GM12878 (cell line): Measurements from ENCODE around the gene MAP1S. TPM values are rescaled to one million over a fixed set of nuclear protein-coding genes. Genes with fewer than 3 reads are reported as not detected.
A peak's percentile ranks its signal among the peaks of the same experiment; 100 is the strongest.

Source experiments
- ATAC-seq: fragments of 200-7000 bp; cut with Tn5 transposase; 3 replicates; pipeline ENCODE4 v1.9.1; 2020; ENCODE audit warnings: mild to moderate bottlenecking, moderate library complexity
- BruUV-seq: library from RNA; stranded (reverse); fragments of 400-500 nt; replicated peaks from 2 replicates; lab custom pipeline; 2021; lab: Mats Ljungman, UMichigan
- CTCF ChIA-PET: fragments of 300-600 bp; sonication (Branson Sonifier 250); formaldehyde crosslinking; extraction: SDS; loops from one replicate; lab custom pipeline; 2021; ENCODE audit warnings: inconsistent platforms; lab: Yijun Ruan, JAX
- POLR2A ChIA-PET: fragments of 350-600 bp; formaldehyde crosslinking; extraction: SDS; loops from one replicate; lab custom pipeline; 2021; ENCODE audit warnings: inconsistent platforms; lab: Charles Lee
- RAD21 ChIA-PET: fragments of 300-600 bp; sonication (Branson Sonifier 250); formaldehyde crosslinking; loops from one replicate; lab custom pipeline; 2023; ENCODE audit warnings: antibody characterized with exemption; ENCODE audit not compliant: unreplicated experiment; lab: Charles Lee
- SMC1A ChIA-PET: fragments of 300-600 bp; sonication (Branson Sonifier 250); formaldehyde crosslinking; loops from one replicate; lab custom pipeline; 2023; ENCODE audit not compliant: unreplicated experiment, uncharacterized antibody; lab: Charles Lee
- DNase-seq: peaks from one replicate; pipeline ENCODE4 v3.0.0-alpha.2; 2011; ENCODE audit warnings: low read depth, low spot score
- FAIRE-seq: peaks from 3 replicates; lab custom pipeline; 2011; peaks lifted over from hg19 to GRCh38; lab: Jason Lieb, UNC
- H2AFZ ChIP-seq: 2 replicates; pipeline ENCODE4 v1.6.0; 2011; ENCODE audit warnings: low read depth, low read length, control low read depth; ENCODE audit not compliant: control insufficient read depth
- H3K27ac ChIP-seq: 2 replicates; pipeline ENCODE4 v1.5.1; 2011; ENCODE audit warnings: control low read depth; ENCODE audit not compliant: control insufficient read depth, insufficient read depth
- H3K27me3 ChIP-seq, 2 experiments: replicated peaks in 1 of 2; 2 replicates each; pipeline versions ENCODE4 v1.6.0 to v1.6.1; 2011; ENCODE audit warnings: low read length in 1 of 2; ENCODE audit not compliant: control insufficient read depth in 2 of 2, insufficient read depth in 2 of 2
- H3K36me3 ChIP-seq, 2 experiments: 2 replicates each; pipeline ENCODE4 v1.5.1; 2011; ENCODE audit warnings: low read length in 1 of 2; ENCODE audit not compliant: control insufficient read depth in 2 of 2, insufficient read depth in 2 of 2
- H3K4me1 ChIP-seq: 2 replicates; pipeline ENCODE4 v1.6.1; 2011; ENCODE audit warnings: mild to moderate bottlenecking, low read length, moderate library complexity, mixed read lengths; ENCODE audit not compliant: control insufficient read depth, insufficient read depth
- H3K4me2 ChIP-seq: 2 replicates; pipeline ENCODE4 v1.6.0; 2011; ENCODE audit warnings: control low read depth; ENCODE audit not compliant: control insufficient read depth, insufficient read depth
- H3K4me3 ChIP-seq: fragments of 200-600 bp; sonication (generic); 2 replicates; pipeline ENCODE4 v1.5.1; 2016
- H3K79me2 ChIP-seq: 2 replicates; pipeline ENCODE4 v1.6.0; 2011; ENCODE audit warnings: low read length; ENCODE audit not compliant: control insufficient read depth, insufficient read depth
- H3K9ac ChIP-seq: 2 replicates; pipeline ENCODE4 v1.8.0; 2011; ENCODE audit warnings: low read length, control low read depth, mixed read lengths; ENCODE audit not compliant: control insufficient read depth, insufficient read depth
- H3K9me3 ChIP-seq: replicated peaks from 3 replicates; pipeline ENCODE4 v1.5.1; 2011; ENCODE audit warnings: mild to moderate bottlenecking, low read length; ENCODE audit not compliant: control insufficient read depth, insufficient read depth
- H4K20me1 ChIP-seq: 2 replicates; pipeline ENCODE4 v1.6.0; 2011; ENCODE audit not compliant: control insufficient read depth, insufficient read depth
- BHLHE40 ChIP-seq, 2 experiments: fragments of 450-650 bp in 1 of 2; IDR thresholded peaks; 2 replicates each; pipeline ENCODE4 v1.6.1; 2011 to 2017; ENCODE audit warnings: low read depth in 2 of 2, borderline replicate concordance in 1 of 2, improper control_type of control experiment in 1 of 2, low read length in 1 of 2, mild to moderate bottlenecking in 1 of 2
- CHD2 ChIP-seq: IDR thresholded peaks from 2 replicates; pipeline ENCODE4 v1.6.1; 2011; ENCODE audit warnings: low read depth, low read length, improper control_type of control experiment, borderline replicate concordance
- CREB1 ChIP-seq: IDR thresholded peaks from 2 replicates; pipeline ENCODE4 v1.6.1; 2012; ENCODE audit warnings: low read depth, mild to moderate bottlenecking, inconsistent platforms
- ETV6 ChIP-seq, 2 experiments: fragments of 450-650 bp in 1 of 2; IDR thresholded peaks in 1 of 2; conservative IDR thresholded peaks in 1 of 2; 2 replicates each; pipeline ENCODE4 v1.6.1; 2014; ENCODE audit warnings: antibody characterized with exemption in 1 of 2, borderline replicate concordance in 1 of 2, low read depth in 1 of 2, mild to moderate bottlenecking in 1 of 2, moderate library complexity in 1 of 2
- NR2C1 ChIP-seq: fragments of 450-650 bp; IDR thresholded peaks from 2 replicates; pipeline ENCODE4 v1.6.1; 2017; ENCODE audit warnings: antibody characterized with exemption, mild to moderate bottlenecking, moderate library complexity
- WGBS: methylation state at CpG from one replicate; pipeline ENCODE4 v1.1.6; 2016; ENCODE audit warnings: low lambda C conversion rate; ENCODE audit not compliant: insufficient replicate concordance, insufficient coverage; ENCODE audit errors: missing lambda C conversion rate; 5-methylcytosine and 5-hydroxymethylcytosine counted together
- in situ Hi-C: fragments of 300-500 bp; cut with MboI; formaldehyde crosslinking; loops from 9 replicates; pipeline ENCODE4 v1.14.3; 2018; ENCODE audit warnings: mixed read lengths
- intact Hi-C: fragments of 100-400 bp; cut with micrococcal nuclease; formaldehyde crosslinking; loops from one replicate; pipeline ENCODE4 v1.14.2; 2022; ENCODE audit not compliant: unreplicated experiment
- polyA plus RNA-seq, 11 experiments: library from polyadenylated mRNA; depleted of rRNA in 4 of 11; unstranded in 6 of 11; stranded (reverse) in 5 of 11; fragments of >200 nt; fragmentation: Nextera tagmentation in 4 of 11; fragmentation: Illumina TruSeq in 1 of 11; extraction: Ambion mirVana in 4 of 11; extraction: Trizol in 1 of 11; gene quantifications; 1 replicate in 1 of 11; 2 replicates in 10 of 11; pipeline versions ENCODE4 v1.2.1 to v1.2.3, GENCODE V29; 2011 to 2016; ENCODE audit warnings: inconsistent platforms in 2 of 11, missing spikeins in 2 of 11, low read depth in 1 of 11
- total RNA-seq, 4 experiments: library from RNA; depleted of rRNA in 3 of 4; stranded (reverse); fragments of >200 nt in 3 of 4; fragmentation: Illumina TruSeq in 1 of 4; extraction: Trizol in 1 of 4; gene quantifications; 2 replicates each; pipeline versions ENCODE4 v1.2.1 to v1.2.3, GENCODE V29; 2013 to 2021
- TF ChIP-seq, protein P1 (sequence below): fragments of 450-650 bp; conservative IDR thresholded peaks from 2 replicates; pipeline ENCODE4 v1.6.1; 2017; ENCODE audit warnings: mild to moderate bottlenecking, moderate library complexity
- TF ChIP-seq, protein P2 (sequence below): IDR thresholded peaks from 2 replicates; pipeline ENCODE4 v1.6.1; 2011; ENCODE audit warnings: low read depth, low read length, improper control_type of control experiment, borderline replicate concordance
- TF ChIP-seq, protein P3 (sequence below), 3 experiments: IDR thresholded peaks in 2 of 3; conservative IDR thresholded peaks in 1 of 3; 2 replicates each; pipeline ENCODE4 v1.5.1; 2011; ENCODE audit warnings: low read depth in 3 of 3, low read length in 3 of 3, mild to moderate bottlenecking in 3 of 3, control low read depth in 2 of 3, moderate library complexity in 2 of 3, inconsistent platforms in 1 of 3, mixed read lengths in 1 of 3; ENCODE audit not compliant: control insufficient read depth in 2 of 3, insufficient read depth in 1 of 3; ENCODE audit errors: extremely low read depth in 1 of 3

MAP1S gene
- total and polyA plus RNA-seq, 10 of the 15 experiments (the other 5 are each of a cell fraction or from before 2014, with no cell fraction given), result 2.1 to 63.9 (median 15.0) TPM

DNA sequence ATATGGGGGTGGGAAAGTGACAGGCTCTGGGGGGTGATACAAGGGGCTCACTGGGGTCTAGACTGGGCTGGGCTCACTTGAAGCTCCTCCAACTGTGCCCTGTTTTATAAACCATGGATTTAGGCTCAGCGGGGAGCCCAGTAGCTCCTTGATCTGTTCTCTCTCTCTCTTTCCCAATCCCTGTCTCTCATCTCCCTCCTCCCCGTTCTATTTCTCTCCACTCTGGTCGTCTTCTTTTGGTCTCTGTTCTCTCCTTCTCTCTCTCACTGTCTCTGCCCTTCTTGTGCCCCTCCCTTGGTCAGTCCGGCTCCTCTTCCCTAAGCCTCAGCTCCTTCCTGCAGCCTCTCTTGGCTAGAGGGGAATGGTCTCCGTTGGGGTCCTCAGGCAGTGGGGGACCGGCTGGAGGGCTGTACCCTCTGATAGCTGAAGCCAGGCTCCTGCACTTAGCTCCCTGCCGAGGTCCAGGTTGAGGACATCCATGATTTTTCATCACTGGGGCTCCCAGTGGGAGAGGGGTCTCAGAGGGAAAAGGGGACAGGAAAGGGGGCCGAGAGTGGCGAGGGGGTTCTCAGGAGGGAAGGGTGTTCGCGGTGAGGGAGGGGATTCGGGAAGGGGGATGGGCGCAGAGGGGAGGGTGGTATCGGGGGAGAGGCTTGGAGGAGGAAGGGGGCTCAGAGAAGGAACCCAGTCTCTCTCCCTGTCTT, 39.6 kb upstream of the MAP1S start:
- intact Hi-C loops (no loop called here), in situ Hi-C loops (no loop called here)
- SMC1A ChIA-PET, result no interaction called here
- FAIRE-seq (peak; percentile 61), DNase-seq (no peak), ATAC-seq (no peak)
- Histone ChIP-seq H3K4me2 (peak overlapping the region; percentile 17), H3K4me3 (no peak overlapping the region; the same call in 1 of the 2 replicates), H2AFZ (peak overlapping the region; percentile 7; the same call in 1 of the 2 replicates), H3K36me3 (no peaks in the 10 kb centered on the region), H3K9ac (peak overlapping the region; percentile 27; the same call in 1 of the 2 replicates), H4K20me1 (no peaks in the 10 kb centered on the region), H3K9me3 (no peaks in the 10 kb centered on the region), H3K79me2 (no peaks in the 10 kb centered on the region), H3K27ac (no peak overlapping the region), H3K4me1 (peaks cover 5% of the 10 kb centered on the region; the same call in 1 of the 2 replicates), H3K27me3 (peaks cover 0 to 5% of the 10 kb centered on the region in 2 experiments; a peak in 2 of 4 replicates)
- POLR2A ChIA-PET, result no interaction called here
- CTCF ChIA-PET, result interaction anchor here (1.0 to 1.6 kb wide), 2 partner anchors 39 to 180 kb away, joined by 3 to 6 read pairs; partner anchors contain the start of genes MAP1S and RPL18A
- TF ChIP-seq, protein P1, sequence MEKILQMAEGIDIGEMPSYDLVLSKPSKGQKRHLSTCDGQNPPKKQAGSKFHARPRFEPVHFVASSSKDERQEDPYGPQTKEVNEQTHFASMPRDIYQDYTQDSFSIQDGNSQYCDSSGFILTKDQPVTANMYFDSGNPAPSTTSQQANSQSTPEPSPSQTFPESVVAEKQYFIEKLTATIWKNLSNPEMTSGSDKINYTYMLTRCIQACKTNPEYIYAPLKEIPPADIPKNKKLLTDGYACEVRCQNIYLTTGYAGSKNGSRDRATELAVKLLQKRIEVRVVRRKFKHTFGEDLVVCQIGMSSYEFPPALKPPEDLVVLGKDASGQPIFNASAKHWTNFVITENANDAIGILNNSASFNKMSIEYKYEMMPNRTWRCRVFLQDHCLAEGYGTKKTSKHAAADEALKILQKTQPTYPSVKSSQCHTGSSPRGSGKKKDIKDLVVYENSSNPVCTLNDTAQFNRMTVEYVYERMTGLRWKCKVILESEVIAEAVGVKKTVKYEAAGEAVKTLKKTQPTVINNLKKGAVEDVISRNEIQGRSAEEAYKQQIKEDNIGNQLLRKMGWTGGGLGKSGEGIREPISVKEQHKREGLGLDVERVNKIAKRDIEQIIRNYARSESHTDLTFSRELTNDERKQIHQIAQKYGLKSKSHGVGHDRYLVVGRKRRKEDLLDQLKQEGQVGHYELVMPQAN, result no peak
- RAD21 ChIA-PET, result no interaction called here
- no TSS peak for BruUV-seq
- 26% methylated on average over 9 of the region's 14 CpGs for WGBS

DNA sequence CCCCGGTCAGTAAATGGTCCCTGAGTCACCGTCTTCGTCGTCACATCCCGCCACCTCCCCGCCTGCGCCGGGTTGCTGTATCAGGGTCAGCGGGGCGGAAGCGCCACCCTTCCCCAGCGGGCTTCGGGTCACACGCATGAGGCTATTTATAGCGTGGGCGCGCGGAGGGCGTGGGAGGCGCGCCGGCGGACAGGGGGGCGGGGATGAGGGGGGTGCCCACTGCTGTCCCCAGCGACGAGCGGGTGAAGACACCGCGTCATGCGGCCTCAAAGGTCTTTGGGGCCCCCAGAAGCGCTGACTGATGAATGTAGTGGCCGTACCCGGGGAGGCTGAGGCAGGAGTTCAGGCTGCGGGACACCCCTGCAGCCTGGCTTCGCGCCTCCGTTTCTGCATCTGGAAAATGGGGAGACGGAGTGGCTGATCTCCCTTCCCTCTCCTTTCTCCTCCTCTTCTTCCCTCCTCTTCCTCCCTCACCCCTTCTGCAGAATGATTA, 39.0 kb upstream of the MAP1S start:
- 2% methylated on average over 33 of the region's 38 CpGs for WGBS
- POLR2A ChIA-PET, result interaction anchor here (0.6 kb wide), 1 partner anchor 335 kb away, joined by 4 read pairs; no protein-coding TSS in a partner anchor
- no peak for FAIRE-seq
- Histone ChIP-seq H3K4me1 (peaks cover 5% of the 10 kb centered on the region; the same call in 1 of the 2 replicates), H3K36me3 (no peaks in the 10 kb centered on the region), H3K79me2 (no peaks in the 10 kb centered on the region), H3K27ac (no peak overlapping the region), H3K9me3 (no peaks in the 10 kb centered on the region), H3K4me3 (no peak overlapping the region; the same call in 1 of the 2 replicates), H3K4me2 (peak overlapping the region; percentile 17), H2AFZ (no peak overlapping the region; the same call in 1 of the 2 replicates), H3K27me3 (peaks cover 0 to 5% of the 10 kb centered on the region in 2 experiments; a peak in 3 of 4 replicates), H4K20me1 (no peaks in the 10 kb centered on the region), H3K9ac (no peak overlapping the region)
- RAD21 ChIA-PET, result interaction anchor here (0.6 kb wide), 1 partner anchor 210 kb away, joined by 3 read pairs; the partner anchor contains the start of gene SLC27A1
- in situ Hi-C loops, result no loop called here
- intact Hi-C loops, result no loop called here
- CTCF ChIA-PET, result no interaction called here
- ATAC-seq, result peak; percentile 96
- peak; percentile 27 for DNase-seq
- no TSS peak for BruUV-seq
- SMC1A ChIA-PET, result no interaction called here
- TF ChIP-seq NR2C1, result peak; percentile 50; the same call in 1 of the 2 replicates
- peak; percentile 59 to 74; a peak in 3 of 4 replicates for TF ChIP-seq BHLHE40 (IDR thresholded peaks at IDR 0.05; ENCODE audit: borderline replicate concordance in 1 of 2, low read depth in 2 of 2, low read length in 1 of 2)
- TF ChIP-seq, protein P2, sequence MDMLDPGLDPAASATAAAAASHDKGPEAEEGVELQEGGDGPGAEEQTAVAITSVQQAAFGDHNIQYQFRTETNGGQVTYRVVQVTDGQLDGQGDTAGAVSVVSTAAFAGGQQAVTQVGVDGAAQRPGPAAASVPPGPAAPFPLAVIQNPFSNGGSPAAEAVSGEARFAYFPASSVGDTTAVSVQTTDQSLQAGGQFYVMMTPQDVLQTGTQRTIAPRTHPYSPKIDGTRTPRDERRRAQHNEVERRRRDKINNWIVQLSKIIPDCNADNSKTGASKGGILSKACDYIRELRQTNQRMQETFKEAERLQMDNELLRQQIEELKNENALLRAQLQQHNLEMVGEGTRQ, result no peak
- TF ChIP-seq CHD2, result 0 out of 2 replicates have a peak, but pooled peaks have one; percentile 30
- TF ChIP-seq, protein P3, sequence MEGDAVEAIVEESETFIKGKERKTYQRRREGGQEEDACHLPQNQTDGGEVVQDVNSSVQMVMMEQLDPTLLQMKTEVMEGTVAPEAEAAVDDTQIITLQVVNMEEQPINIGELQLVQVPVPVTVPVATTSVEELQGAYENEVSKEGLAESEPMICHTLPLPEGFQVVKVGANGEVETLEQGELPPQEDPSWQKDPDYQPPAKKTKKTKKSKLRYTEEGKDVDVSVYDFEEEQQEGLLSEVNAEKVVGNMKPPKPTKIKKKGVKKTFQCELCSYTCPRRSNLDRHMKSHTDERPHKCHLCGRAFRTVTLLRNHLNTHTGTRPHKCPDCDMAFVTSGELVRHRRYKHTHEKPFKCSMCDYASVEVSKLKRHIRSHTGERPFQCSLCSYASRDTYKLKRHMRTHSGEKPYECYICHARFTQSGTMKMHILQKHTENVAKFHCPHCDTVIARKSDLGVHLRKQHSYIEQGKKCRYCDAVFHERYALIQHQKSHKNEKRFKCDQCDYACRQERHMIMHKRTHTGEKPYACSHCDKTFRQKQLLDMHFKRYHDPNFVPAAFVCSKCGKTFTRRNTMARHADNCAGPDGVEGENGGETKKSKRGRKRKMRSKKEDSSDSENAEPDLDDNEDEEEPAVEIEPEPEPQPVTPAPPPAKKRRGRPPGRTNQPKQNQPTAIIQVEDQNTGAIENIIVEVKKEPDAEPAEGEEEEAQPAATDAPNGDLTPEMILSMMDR (IDR thresholded peaks at IDR 0.05 in 2 of 3, conservative IDR thresholded peaks at IDR 0.05 in 1 of 3; ENCODE audit: control insufficient read depth in 2 of 3, extremely low read depth in 1 of 3, insufficient read depth in 1 of 3, low read depth in 3 of 3, low read length in 3 of 3), result 0 out of 6 replicates have a peak, but pooled peaks of 1 of the 3 experiments have one; percentile 9
- peak; percentile 42 for TF ChIP-seq CREB1
- no peak for TF ChIP-seq ETV6 (conservative IDR thresholded peaks at IDR 0.05 in 1 of 2, IDR thresholded peaks at IDR 0.05 in 1 of 2; ENCODE audit: borderline replicate concordance in 1 of 2, low read depth in 1 of 2)
